Activated CD8-positive, alpha-beta memory T cell treated with anti-CD3 and anti-CD28 coated beads for 48 hours (primary cell): ENCODE measurements around the gene FBRS.
"Not testable (repeated sequence)": the region's sequence is repeated elsewhere in the genome, so short reads cannot be mapped to it uniquely, and the experiment has no call there.

Experiments
- DNase-seq, 3 experiments: peaks; one replicate each; pipeline ENCODE4 v3.0.0-alpha.2; 2020; ENCODE audit warnings: low read depth in 2 of 3, low spot score in 2 of 3

The FBRS gene

GRCh38 chr16:30697264-30698138, 39.3 kb downstream of the FBRS start:
- no peak for DNase-seq

- peak; percentile 97 to 98 (median 97) for DNase-seq
These were observed 40.0 kb downstream of the FBRS start for GRCh38 chr16:30698139-30698815.

DNA sequence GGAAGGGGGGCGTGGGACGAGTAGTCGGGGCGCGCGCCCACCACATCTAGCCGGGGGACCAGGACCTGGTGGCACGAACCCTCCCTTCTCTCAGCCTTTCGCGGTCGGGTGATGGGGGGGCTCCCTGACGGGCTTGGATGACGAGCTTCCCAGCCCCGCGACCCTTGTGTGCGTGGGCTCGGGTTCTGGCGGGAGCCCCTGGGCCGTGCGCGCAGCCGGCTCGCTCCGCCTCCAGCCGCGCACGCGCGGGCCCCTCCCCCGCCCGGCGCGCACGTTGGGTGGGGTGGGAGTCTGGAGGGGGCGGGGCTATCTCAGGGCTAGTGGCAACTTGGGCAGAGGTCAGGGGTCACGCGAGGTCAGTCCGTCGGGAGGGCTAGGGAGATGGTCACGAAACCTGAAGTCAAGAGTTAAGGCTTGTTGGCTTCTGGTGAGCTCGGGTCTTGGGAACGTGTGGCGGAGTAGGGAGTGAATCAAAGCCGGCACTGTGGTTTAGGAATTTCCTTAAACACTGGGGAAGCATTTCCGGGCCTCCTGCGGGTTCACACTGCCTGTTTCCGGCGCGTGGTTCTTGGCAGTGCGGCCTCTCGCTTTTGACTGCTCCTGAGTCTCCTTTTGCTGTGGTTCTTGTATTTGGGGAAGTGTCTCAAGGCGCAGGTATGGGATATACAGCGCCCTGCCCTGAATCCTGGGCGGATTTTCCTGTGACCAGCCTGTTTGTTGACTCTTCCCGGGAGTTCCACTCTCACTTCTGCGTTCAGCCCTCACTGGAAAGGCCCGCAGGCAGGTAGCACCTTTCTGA, 40.8 kb downstream of the FBRS start, which contains the start of gene SRCAP:
SRCAP (plus strand) TSS at position 356 of the 799 bp plus-strand sequence. CDS start 1,654 bp downstream, outside the sequence.
- peak; percentile 84 to 87 (median 87) for DNase-seq

DNA sequence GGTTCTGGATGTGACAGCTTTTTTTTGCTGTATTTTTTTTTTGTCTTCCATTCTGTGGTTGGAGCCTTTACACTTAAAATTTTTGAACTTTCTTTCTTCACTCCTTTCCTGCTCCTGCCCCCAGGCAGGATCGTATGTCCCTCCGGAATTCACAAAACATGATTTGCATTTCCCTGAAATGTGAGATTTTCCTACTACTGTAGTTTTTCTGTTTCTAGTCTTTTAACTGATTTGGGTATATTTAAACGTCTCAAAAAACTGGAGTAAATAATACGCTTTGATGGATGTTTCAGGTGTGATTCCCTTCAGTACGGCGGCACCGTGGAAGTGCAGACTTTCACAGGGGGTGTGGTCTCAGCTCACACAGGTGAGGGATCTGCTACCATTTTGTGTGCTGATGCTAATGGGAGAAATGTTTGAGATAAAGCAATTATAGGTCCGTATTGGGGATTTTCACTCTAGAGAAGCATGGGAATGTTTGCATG, 41.4 kb downstream of the FBRS start:
- no peak for DNase-seq

- no peak for DNase-seq
These were observed 42.3 kb downstream of the FBRS start for GRCh38 chr16:30700491-30700890.

DNA sequence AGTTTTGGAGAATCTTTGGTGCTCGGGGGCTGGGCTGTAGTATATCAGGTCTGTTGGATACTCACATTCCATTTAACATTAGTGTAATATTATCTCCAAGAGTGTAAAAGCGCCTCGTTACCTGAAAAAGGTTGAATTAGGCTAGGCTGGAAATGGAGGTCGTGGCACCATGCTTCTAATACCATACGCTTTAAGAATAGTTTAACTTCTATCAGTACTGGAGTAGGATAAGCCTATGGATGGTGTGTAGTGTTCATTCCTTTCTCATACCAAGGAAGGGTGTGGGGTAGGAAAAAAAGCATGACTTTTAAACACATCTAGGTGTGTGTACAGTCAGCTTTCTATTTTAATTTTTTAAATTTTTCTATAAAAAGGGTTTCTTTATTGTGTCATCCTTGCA, 42.7 kb downstream of the FBRS start:
- no peak for DNase-seq

DNA sequence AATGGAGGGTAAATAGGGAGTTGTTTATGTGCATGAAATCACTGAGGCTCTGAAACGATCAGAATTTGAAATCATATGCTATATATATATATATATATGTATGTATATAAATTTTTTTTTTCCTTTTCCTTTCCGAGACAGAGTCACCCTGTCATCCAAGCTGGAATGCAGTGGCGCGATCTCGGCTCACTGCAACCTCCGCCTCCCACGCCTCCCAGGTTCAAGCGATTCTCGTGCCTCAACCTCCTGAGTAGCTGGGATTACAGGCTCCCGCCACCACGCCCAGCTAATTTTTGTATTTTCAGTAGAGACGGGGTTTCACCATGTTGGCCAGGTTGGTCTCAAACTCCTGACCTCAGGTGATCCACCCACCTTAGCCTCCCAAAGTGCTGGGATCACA, 44.8 kb downstream of the FBRS start:
- not testable (repeated sequence) for DNase-seq

DNA sequence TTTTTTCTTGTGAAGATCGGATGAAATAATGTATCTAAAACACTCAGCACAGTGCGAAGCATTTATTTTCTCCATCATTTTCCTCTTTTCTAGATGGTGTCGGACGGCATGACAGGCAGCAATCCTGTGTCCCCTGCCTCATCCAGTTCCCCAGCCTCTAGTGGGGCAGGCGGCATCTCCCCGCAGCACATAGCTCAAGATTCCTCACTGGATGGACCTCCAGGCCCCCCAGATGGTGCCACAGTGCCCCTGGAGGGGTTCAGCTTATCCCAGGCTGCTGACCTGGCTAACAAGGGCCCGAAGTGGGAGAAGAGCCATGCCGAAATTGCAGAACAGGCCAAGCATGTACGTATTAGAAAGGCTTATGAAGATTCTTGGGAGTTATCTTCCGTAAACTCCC, 45.7 kb downstream of the FBRS start:
- DNase-seq = no peak

- DNase-seq = no peak
These were observed 47.8 kb downstream of the FBRS start for GRCh38 chr16:30706046-30706445.

- DNase-seq = no peak
These were observed 52.7 kb downstream of the FBRS start for GRCh38 chr16:30710971-30711370.

GRCh38 chr16:30711712-30712111, 53.5 kb downstream of the FBRS start:
- no peak for DNase-seq

GRCh38 chr16:30715750-30716445, 57.7 kb downstream of the FBRS start:
- peak in 1 of 3 experiments; percentile 13 for DNase-seq

GRCh38 chr16:30720086-30720485, 61.9 kb downstream of the FBRS start:
- DNase-seq = no peak
